Measurements from ENCODE around the gene HS3ST2.

The HS3ST2 gene

DNA sequence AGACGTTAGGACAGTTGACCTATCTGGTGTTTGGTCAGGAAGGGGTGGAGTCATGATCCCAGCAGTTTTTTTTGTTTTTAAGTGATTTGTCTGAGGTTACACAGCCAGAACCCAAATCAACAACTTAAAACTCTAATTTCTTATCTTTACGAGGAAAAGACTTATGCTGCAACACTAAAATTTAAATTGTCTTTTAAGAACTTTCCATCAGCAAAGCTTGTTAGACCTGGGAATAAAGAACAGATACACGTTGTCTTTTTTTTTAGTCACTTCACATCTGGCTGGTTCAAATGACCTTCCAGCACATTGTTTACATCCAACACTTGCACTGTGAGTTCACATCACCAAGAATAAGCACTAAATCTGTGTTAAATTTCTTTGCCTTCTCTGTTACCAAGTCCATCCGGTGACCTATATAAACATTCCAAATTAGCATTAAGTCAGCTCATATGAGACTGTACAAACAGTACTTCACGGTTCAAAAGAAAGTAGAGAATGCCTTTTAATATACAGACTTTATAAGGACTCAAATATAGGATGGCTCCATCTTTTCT lies 115.0 kb downstream of the HS3ST2 start:
- no peaks in the 10 kb centered on the region for H3K27me3 ChIP-seq (ENCODE audit: insufficient read depth, low read depth, severe bottlenecking)
- no peak overlapping the region for H3K4me3 ChIP-seq (ENCODE audit: low read depth, low read length)
- no peaks in the 10 kb centered on the region for H3K9me3 ChIP-seq (ENCODE audit: severe bottlenecking)
- no peak for DNase-seq
- H3K36me3 ChIP-seq: no peaks in the 10 kb centered on the region
- TF ChIP-seq, protein P1, sequence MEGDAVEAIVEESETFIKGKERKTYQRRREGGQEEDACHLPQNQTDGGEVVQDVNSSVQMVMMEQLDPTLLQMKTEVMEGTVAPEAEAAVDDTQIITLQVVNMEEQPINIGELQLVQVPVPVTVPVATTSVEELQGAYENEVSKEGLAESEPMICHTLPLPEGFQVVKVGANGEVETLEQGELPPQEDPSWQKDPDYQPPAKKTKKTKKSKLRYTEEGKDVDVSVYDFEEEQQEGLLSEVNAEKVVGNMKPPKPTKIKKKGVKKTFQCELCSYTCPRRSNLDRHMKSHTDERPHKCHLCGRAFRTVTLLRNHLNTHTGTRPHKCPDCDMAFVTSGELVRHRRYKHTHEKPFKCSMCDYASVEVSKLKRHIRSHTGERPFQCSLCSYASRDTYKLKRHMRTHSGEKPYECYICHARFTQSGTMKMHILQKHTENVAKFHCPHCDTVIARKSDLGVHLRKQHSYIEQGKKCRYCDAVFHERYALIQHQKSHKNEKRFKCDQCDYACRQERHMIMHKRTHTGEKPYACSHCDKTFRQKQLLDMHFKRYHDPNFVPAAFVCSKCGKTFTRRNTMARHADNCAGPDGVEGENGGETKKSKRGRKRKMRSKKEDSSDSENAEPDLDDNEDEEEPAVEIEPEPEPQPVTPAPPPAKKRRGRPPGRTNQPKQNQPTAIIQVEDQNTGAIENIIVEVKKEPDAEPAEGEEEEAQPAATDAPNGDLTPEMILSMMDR (IDR thresholded peaks at IDR 0.05; ENCODE audit: low read depth, low read length): no peak
- no peak overlapping the region for H3K27ac ChIP-seq

DNA sequence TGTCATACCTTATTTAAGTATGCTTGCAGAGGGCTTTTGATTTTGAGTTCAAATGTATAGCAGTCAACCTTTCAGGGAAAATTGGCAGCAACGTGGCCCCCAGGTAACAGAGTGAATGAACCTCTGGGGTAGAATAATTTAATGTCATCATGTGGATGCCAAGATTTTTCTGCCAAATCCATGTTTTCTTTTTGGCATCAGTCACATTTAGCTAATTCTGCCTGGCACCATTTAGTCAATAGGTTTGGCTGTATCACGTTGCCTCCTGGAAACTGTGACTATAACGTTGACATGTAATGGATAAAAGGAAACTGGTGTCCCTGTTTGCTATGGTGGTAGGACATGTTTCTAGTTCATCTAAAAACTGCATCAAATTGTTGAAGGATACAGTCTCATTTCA lies 115.5 kb downstream of the HS3ST2 start:
- Histone ChIP-seq H3K4me3 (ENCODE audit: low read depth, low read length) (no peak overlapping the region), H3K9me3 (ENCODE audit: severe bottlenecking) (no peaks in the 10 kb centered on the region), H3K27ac (no peak overlapping the region), H3K36me3 (no peaks in the 10 kb centered on the region), H3K27me3 (ENCODE audit: insufficient read depth, low read depth, severe bottlenecking) (no peaks in the 10 kb centered on the region)
- no peak for DNase-seq
- TF ChIP-seq, protein P1 (IDR thresholded peaks at IDR 0.05; ENCODE audit: low read depth, low read length): no peak

- DNase-seq: no peak
- H3K9me3 ChIP-seq (ENCODE audit: severe bottlenecking): no peaks in the 10 kb centered on the region
- H3K27ac ChIP-seq: no peak overlapping the region
- no peak overlapping the region for H3K4me3 ChIP-seq (ENCODE audit: low read depth, low read length)
- no peaks in the 10 kb centered on the region for H3K36me3 ChIP-seq
- TF ChIP-seq, protein P1 (IDR thresholded peaks at IDR 0.05; ENCODE audit: low read depth, low read length): no peak
- H3K27me3 ChIP-seq (ENCODE audit: insufficient read depth, low read depth, severe bottlenecking): no peaks in the 10 kb centered on the region
Measured at GRCh38 chr16:22932032-22932771, 118.2 kb downstream of the HS3ST2 start.

DNA sequence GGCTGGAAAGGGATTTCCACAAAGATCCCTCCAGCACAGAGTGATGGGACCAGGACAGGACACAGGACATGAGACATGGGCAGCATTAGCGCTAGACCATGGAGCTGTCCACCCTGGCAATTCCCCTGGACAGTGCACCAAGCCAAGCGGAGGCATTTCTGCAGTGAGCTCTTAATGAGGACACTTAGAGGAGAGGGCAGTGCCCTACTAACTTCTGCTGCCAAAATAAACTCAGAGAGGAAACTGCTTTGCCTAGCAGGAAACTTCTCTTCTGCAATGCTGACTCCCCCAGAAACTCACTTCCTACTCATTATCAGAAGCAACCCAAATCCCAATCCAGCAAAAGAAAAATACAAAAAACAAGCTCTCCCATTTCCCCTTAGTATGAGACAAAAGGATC lies 119.2 kb downstream of the HS3ST2 start:
- DNase-seq: no peak
- no peak overlapping the region for H3K4me3 ChIP-seq (ENCODE audit: low read depth, low read length)

GRCh38 chr16:22934786-22935185 lies 120.8 kb downstream of the HS3ST2 start:
- Histone ChIP-seq H3K27ac (no peak overlapping the region), H3K36me3 (no peaks in the 10 kb centered on the region), H3K27me3 (ENCODE audit: insufficient read depth, low read depth, severe bottlenecking) (no peaks in the 10 kb centered on the region), H3K9me3 (ENCODE audit: severe bottlenecking) (no peaks in the 10 kb centered on the region), H3K4me3 (ENCODE audit: low read depth, low read length) (no peak overlapping the region)
- TF ChIP-seq, protein P1 (IDR thresholded peaks at IDR 0.05; ENCODE audit: low read depth, low read length): no peak
- no peak for DNase-seq

More for the DNA sequence above, 119.2 kb downstream of the HS3ST2 start:
- H3K9me3 ChIP-seq (ENCODE audit: severe bottlenecking): no peaks in the 10 kb centered on the region
- no peak overlapping the region for H3K27ac ChIP-seq
- TF ChIP-seq, protein P1 (IDR thresholded peaks at IDR 0.05; ENCODE audit: low read depth, low read length): no peak
- H3K36me3 ChIP-seq: no peaks in the 10 kb centered on the region
- no peaks in the 10 kb centered on the region for H3K27me3 ChIP-seq (ENCODE audit: insufficient read depth, low read depth, severe bottlenecking)

Measured in WERI-Rb-1 (cell line).